Uterus (tissue), 2 donors: ENCODE measurements around the gene DMRTC1B.
"Not testable (repeated sequence)": the region's sequence is repeated elsewhere in the genome, so short reads cannot be mapped to it uniquely, and the experiment has no call there.

Experiments
- CTCF ChIP-seq, 4 experiments: fragments of 200-600 bp in 2 of 4; fragments of 450-650 bp in 2 of 4; sonication (generic) in 2 of 4; IDR thresholded peaks; one replicate each; pipeline ENCODE4 v1.5.1; 2016 to 2019; ENCODE audit warnings: antibody characterized with exemption in 4 of 4, mild to moderate bottlenecking in 2 of 4, moderate library complexity in 1 of 4
- POLR2A ChIP-seq, 2 donors: fragments of 450-650 bp; IDR thresholded peaks; one replicate each; pipeline ENCODE4 v1.6.1; 2016; ENCODE audit warnings: antibody characterized with exemption in 2 of 2, mild to moderate bottlenecking in 1 of 2, moderate library complexity in 1 of 2

GRCh38 chrX:72783964-72784363, 7.3 kb downstream of the DMRTC1B start:
- not testable (repeated sequence) for TF ChIP-seq CTCF, POLR2A (IDR thresholded peaks at IDR 0.05)
